ENCODE data around the gene RIPOR2.

The RIPOR2 gene

GRCh38 chr6:24922814-24923213, 12.9 kb downstream of the RIPOR2 start:
- no peak overlapping the region for H3K27ac ChIP-seq
- in situ Hi-C loops (cut with HindIII; ENCODE audit: low pct_ligation_motif_present, low sequenced_read_pairs), result no loop called here

GRCh38 chr6:24922170-24922569, 13.6 kb downstream of the RIPOR2 start:
- H3K27me3 ChIP-seq (replicated peaks), result no peaks in the 10 kb centered on the region
- no peak for DNase-seq
- in situ Hi-C loops (cut with HindIII; ENCODE audit: low pct_ligation_motif_present, low sequenced_read_pairs), result no loop called here
- TF ChIP-seq CTCF (IDR thresholded peaks at IDR 0.05; ENCODE audit: low read depth, low read length, missing control alignments), result no peak
- no peaks in the 10 kb centered on the region for H3K36me3 ChIP-seq (replicated peaks)
- H3K4me3 ChIP-seq (ENCODE audit: low read depth, low read length), result no peak overlapping the region
- no peak overlapping the region for H3K27ac ChIP-seq

More at GRCh38 chr6:24922814-24923213, 12.9 kb downstream of the RIPOR2 start:
- TF ChIP-seq CTCF (IDR thresholded peaks at IDR 0.05; ENCODE audit: low read depth, low read length, missing control alignments), result no peak
- Histone ChIP-seq H3K4me3 (ENCODE audit: low read depth, low read length) (no peak overlapping the region), H3K36me3 (replicated peaks) (no peaks in the 10 kb centered on the region), H3K27me3 (replicated peaks) (no peaks in the 10 kb centered on the region)
- no peak for DNase-seq

GRCh38 chr6:24920136-24920535, 15.6 kb downstream of the RIPOR2 start:
- no peak for DNase-seq
- H3K27ac ChIP-seq, result no peak overlapping the region
- no peak overlapping the region for H3K4me3 ChIP-seq (ENCODE audit: low read depth, low read length)
- H3K27me3 ChIP-seq (replicated peaks), result no peaks in the 10 kb centered on the region
- in situ Hi-C loops (cut with HindIII; ENCODE audit: low pct_ligation_motif_present, low sequenced_read_pairs), result no loop called here
- TF ChIP-seq CTCF (IDR thresholded peaks at IDR 0.05; ENCODE audit: low read depth, low read length, missing control alignments), result no peak
- no peaks in the 10 kb centered on the region for H3K36me3 ChIP-seq (replicated peaks)

- DNase-seq, result no peak
- H3K27ac ChIP-seq, result no peak overlapping the region
Measured at GRCh38 chr6:24919056-24919892, 16.5 kb downstream of the RIPOR2 start.

GRCh38 chr6:24918641-24919055, 17.1 kb downstream of the RIPOR2 start:
- no peak overlapping the region for H3K4me3 ChIP-seq (ENCODE audit: low read depth, low read length)

More at GRCh38 chr6:24919056-24919892, 16.5 kb downstream of the RIPOR2 start:
- no peak for TF ChIP-seq CTCF (IDR thresholded peaks at IDR 0.05; ENCODE audit: low read depth, low read length, missing control alignments)
- H3K36me3 ChIP-seq (replicated peaks), result no peaks in the 10 kb centered on the region
- in situ Hi-C loops (cut with HindIII; ENCODE audit: low pct_ligation_motif_present, low sequenced_read_pairs), result no loop called here
- H3K27me3 ChIP-seq (replicated peaks), result no peaks in the 10 kb centered on the region
- no peak overlapping the region for H3K4me3 ChIP-seq (ENCODE audit: low read depth, low read length)

More at GRCh38 chr6:24918641-24919055, 17.1 kb downstream of the RIPOR2 start:
- no peak for TF ChIP-seq CTCF (IDR thresholded peaks at IDR 0.05; ENCODE audit: low read depth, low read length, missing control alignments)
- DNase-seq, result no peak
- Histone ChIP-seq H3K27ac (no peak overlapping the region), H3K27me3 (replicated peaks) (no peaks in the 10 kb centered on the region), H3K36me3 (replicated peaks) (no peaks in the 10 kb centered on the region)
- in situ Hi-C loops (cut with HindIII; ENCODE audit: low pct_ligation_motif_present, low sequenced_read_pairs), result no loop called here
